Neural crest cell (in vitro differentiated cells): ENCODE results near the gene DCHS2. TPM values are rescaled to one million over a fixed set of nuclear protein-coding genes. Genes with fewer than 3 reads are reported as not detected.

ENCODE experiments used
- DNase-seq: peaks from one replicate; pipeline ENCODE4 v3.0.0; 2021; ENCODE audit warnings: low read depth, mixed read lengths, low spot score
- H3K27ac Mint-ChIP-seq: one replicate; pipeline ENCODE4 v1.8.0; 2021; ENCODE audit warnings: mild to moderate bottlenecking, mixed read lengths; ENCODE audit not compliant: unreplicated experiment
- H3K27me3 Mint-ChIP-seq: 2 replicates; pipeline ENCODE4 v1.8.0; 2021; ENCODE audit warnings: low read depth, mild to moderate bottlenecking, mixed read lengths
- H3K36me3 Mint-ChIP-seq: 2 replicates; pipeline ENCODE4 v1.8.0; 2021; ENCODE audit warnings: low read depth, mild to moderate bottlenecking, mixed read lengths
- H3K4me1 Mint-ChIP-seq: 2 replicates; pipeline ENCODE4 v1.8.0; 2021; ENCODE audit warnings: mixed read lengths
- H3K4me3 Mint-ChIP-seq: one replicate; pipeline ENCODE4 v1.8.0; 2021; ENCODE audit warnings: mild to moderate bottlenecking, mixed read lengths
- H3K9me3 Mint-ChIP-seq: 2 replicates; pipeline ENCODE4 v1.8.0; 2021; ENCODE audit warnings: mixed read lengths
- CTCF ChIP-seq: fragments of 200-600 bp; sonication (generic); conservative IDR thresholded peaks from 2 replicates; pipeline ENCODE4 v1.5.0; 2021; ENCODE audit warnings: antibody characterized with exemption, mild to moderate bottlenecking
- total RNA-seq: library from RNA; stranded (reverse); gene quantifications from 2 replicates; pipeline ENCODE4 v1.2.1, GENCODE V29; 2021

Gene DCHS2
- total RNA-seq, 1 donor from 2014 or later = 1.2 TPM

DNA sequence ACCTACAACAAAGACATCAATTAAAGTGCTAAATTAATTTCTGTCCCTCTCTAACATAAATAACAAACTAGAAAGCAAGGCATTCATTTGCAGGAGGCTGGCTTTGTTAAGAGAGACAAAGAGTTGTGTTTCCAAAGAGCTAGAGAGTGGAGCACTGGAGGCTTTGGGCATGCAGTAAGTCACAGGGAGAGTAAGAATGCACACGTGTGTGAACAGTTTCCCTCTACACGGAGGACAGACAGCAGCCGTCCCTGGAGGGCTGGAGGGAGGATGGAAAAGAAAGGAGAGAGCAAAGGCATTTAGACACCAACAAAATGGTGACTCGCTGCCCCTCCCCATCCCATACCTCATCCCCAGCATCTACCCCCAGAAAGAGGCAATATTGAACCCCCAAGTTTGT, 20.4 kb upstream of the DCHS2 start:
- Mint-ChIP-seq H3K36me3 (no peaks in the 10 kb centered on the region), H3K4me3 (no peak overlapping the region), H3K4me1 (peaks cover 33% of the 10 kb centered on the region), H3K27ac (peak overlapping the region; percentile 89), H3K9me3 (peaks cover 3% of the 10 kb centered on the region), H3K27me3 (no peaks in the 10 kb centered on the region)
- TF ChIP-seq CTCF = no peak
- DNase-seq = no peak

DNA sequence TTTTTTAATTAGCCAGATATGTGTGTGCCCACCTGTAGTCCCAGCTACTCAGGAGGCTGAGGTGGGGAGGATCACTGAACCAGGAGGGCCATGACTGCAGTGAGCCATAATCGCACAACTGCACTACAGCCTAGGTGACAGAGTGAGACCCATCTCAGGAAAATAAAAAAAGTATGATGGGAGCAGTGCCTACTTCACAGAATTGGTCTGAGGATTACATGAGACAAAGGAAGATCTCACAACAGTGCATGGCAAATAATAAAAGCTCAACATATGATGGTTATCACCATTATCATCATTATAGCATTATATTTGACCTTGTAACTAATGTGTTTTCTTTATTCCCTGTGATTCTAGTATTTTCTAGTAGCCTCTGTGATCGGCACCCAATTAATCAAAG, 19.9 kb upstream of the DCHS2 start:
- no peak for DNase-seq
- peaks cover 29% of the 10 kb centered on the region for H3K4me1 Mint-ChIP-seq
- no peak overlapping the region for H3K27ac Mint-ChIP-seq
- H3K9me3 Mint-ChIP-seq = peaks cover 3% of the 10 kb centered on the region
- no peaks in the 10 kb centered on the region for H3K27me3 Mint-ChIP-seq
- no peak overlapping the region for H3K4me3 Mint-ChIP-seq
- H3K36me3 Mint-ChIP-seq = no peaks in the 10 kb centered on the region
- TF ChIP-seq CTCF = no peak

DNA sequence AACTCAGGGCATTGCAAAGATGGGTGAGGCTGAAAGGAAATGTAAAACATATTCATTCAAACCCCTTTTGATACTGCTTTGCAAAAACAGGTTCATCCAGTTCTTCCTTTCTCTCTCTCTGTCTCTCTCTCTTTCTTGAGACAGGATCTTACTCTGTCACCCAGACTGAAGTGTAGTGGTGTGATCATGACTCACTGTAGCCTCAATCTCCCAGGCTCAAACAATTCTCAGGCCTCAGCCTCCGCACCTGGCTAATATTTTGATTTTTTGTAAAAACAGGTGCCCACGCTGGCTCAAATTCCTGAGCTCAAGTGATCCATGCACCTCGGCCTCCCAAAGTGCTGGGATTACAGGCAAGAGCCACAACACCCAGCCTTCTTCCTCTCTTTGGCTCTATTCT, 15.6 kb upstream of the DCHS2 start:
- Mint-ChIP-seq H3K4me3 (no peak overlapping the region), H3K9me3 (no peaks in the 10 kb centered on the region), H3K4me1 (peaks cover 7% of the 10 kb centered on the region), H3K27ac (no peak overlapping the region), H3K36me3 (no peaks in the 10 kb centered on the region), H3K27me3 (peaks cover 11% of the 10 kb centered on the region)
- no peak for TF ChIP-seq CTCF
- no peak for DNase-seq

GRCh38 chr4:154506253-154506652, 14.7 kb upstream of the DCHS2 start:
- TF ChIP-seq CTCF = peak; percentile 68
- Mint-ChIP-seq H3K36me3 (no peaks in the 10 kb centered on the region), H3K4me3 (no peak overlapping the region), H3K4me1 (no peaks in the 10 kb centered on the region), H3K9me3 (no peaks in the 10 kb centered on the region), H3K27ac (no peak overlapping the region), H3K27me3 (peaks cover 15% of the 10 kb centered on the region)
- no peak for DNase-seq

- no peak for DNase-seq
- Mint-ChIP-seq H3K4me1 (no peaks in the 10 kb centered on the region), H3K9me3 (no peaks in the 10 kb centered on the region), H3K36me3 (no peaks in the 10 kb centered on the region), H3K27ac (no peak overlapping the region), H3K4me3 (no peak overlapping the region), H3K27me3 (peaks cover 27% of the 10 kb centered on the region)
- peak; percentile 69 for TF ChIP-seq CTCF
These were observed 12.0 kb upstream of the DCHS2 start for GRCh38 chr4:154503598-154503997.

- Mint-ChIP-seq H3K27me3 (peaks cover 33% of the 10 kb centered on the region), H3K27ac (no peak overlapping the region), H3K4me1 (no peaks in the 10 kb centered on the region), H3K9me3 (no peaks in the 10 kb centered on the region), H3K36me3 (no peaks in the 10 kb centered on the region), H3K4me3 (no peak overlapping the region)
- no peak for DNase-seq
- no peak for TF ChIP-seq CTCF
These were observed 10.5 kb upstream of the DCHS2 start for GRCh38 chr4:154502111-154502510.
